Hematopoietic multipotent progenitor cell treated with erythropoietin and hydrocortisone succinate and interleukin-3 and kit ligand, for 8 days (in vitro differentiated cells): Measurements from ENCODE around the gene TRUB2.
A peak's percentile ranks its signal among the peaks of the same experiment; 100 is the strongest.
"Not testable (repeated sequence)": the region's sequence is repeated elsewhere in the genome, so short reads cannot be mapped to it uniquely, and the experiment has no call there.

ENCODE experiments used
- DNase-seq: peaks from one replicate; pipeline ENCODE4 v3.0.0-alpha.2; 2015

The TRUB2 gene

GRCh38 chr9:128340691-128341434 lies 18.6 kb upstream of the TRUB2 start:
- no peak for DNase-seq

DNA sequence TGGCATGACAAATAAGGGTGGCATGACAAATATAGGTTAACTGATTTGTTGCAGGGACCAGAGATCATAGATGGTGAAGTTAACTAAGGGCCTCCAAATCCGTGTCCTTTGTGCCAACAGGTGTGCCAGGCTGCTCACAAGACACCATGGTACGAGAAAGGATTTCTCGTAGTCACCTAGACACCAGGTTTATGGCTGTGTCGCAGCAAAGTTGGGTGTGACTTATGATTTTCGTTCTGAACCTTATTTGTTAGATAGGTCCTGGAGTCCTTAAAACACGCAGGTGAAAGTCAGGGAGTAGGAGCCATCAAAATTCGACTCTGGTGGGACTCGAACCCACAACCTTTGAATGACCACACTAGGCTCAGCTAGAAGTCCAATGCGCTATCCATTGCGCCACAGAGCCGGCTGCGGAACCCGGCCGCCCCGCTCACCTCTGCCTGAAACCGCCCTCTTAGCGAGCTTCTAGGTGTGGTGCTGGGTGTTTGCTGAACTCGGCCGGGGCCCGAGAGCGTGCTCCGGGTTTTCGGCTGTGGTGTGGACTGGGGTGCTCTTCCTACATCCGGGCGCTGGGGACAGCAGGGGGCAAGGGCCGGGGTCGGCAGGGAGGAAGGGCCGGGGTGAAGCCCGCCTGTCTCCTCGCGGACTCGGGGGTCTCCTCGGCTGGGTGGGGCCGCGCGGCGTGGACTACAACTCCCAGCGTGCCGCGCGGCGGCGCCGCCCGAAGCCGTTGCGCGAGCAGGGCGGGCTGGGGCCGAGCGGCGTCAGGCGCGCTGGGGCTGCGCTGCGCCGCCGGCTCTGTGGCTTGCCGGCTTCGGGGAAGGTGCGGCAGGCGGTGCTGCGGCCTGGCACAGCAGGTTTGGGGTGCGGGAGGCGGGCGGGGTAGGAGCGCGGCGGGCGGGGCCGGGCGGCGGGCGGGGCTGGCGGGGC lies 17.8 kb upstream of the TRUB2 start, which contains the start of gene SLC27A4:
SLC27A4 (plus strand) TSS at position 767 of the 930 bp plus-strand sequence. CDS start 2,606 bp downstream, outside the sequence.
- peak; percentile 83 for DNase-seq

- not testable (repeated sequence) for DNase-seq
Observed at GRCh38 chr9:128338852-128339614, 16.8 kb upstream of the TRUB2 start.

DNA sequence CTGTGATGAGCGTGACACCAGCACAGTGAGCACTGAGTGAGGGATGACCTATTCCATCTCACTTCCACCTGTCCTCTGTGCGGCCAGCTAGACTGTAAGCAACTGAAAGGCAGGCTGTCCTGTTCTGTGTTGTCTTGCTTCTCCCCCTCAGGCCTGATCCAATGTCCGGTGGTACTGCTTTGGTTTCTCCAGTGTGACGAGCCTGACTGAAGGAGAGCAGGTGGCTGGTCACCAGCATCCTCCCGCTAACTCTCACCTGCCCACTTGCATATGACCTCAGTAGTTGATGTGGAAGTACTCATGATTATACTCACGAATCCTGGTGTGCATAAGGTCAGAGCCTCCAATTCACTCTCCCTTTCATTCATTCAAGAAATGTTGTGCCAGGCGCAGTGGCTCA lies 15.7 kb upstream of the TRUB2 start:
- no peak for DNase-seq

GRCh38 chr9:128335914-128336313 lies 13.7 kb upstream of the TRUB2 start:
- no peak for DNase-seq

DNA sequence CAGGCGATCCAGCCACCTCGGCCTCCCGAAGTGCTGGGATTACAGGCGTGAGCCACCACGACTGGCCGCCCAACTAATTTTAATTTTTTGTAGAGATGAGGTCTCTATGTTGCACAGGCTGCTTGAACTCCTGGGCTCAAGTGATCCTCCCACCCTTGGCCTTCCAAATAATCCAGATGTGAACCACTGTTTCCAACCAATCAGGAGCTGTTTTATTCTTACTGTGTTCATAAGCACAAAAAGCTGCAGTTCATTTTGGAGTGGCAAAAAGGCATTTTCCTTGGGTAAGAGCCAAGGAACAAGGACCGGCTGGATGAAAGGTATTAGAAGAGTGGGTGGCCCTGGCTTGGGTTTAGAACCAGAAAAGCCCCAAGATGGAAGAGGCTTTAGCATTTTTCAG lies 12.9 kb upstream of the TRUB2 start:
- no peak for DNase-seq

DNA sequence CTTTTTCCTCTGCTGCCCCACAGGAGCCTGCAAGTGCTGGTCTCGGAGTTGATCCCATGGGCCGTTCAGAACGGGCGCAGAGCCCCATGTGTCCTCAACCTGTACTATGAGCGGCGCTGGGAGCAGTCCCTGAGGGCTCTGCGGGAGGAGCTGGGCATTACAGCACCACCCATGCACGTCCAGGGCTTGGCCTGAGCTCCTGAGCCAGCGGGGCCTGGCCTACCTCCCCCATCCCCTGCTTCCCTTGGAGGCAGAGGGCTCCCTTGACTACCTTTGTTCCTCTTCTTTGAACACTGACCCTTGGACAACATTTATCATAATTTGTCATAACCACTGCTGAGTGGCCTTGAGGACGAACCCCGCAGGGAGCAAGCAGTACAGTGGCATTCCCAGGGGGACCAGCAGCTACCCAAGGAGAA lies 11.2 kb upstream of the TRUB2 start:
- DNase-seq: no peak

- no peak for DNase-seq
Observed at GRCh38 chr9:128325629-128326028, 3.4 kb upstream of the TRUB2 start.

DNA sequence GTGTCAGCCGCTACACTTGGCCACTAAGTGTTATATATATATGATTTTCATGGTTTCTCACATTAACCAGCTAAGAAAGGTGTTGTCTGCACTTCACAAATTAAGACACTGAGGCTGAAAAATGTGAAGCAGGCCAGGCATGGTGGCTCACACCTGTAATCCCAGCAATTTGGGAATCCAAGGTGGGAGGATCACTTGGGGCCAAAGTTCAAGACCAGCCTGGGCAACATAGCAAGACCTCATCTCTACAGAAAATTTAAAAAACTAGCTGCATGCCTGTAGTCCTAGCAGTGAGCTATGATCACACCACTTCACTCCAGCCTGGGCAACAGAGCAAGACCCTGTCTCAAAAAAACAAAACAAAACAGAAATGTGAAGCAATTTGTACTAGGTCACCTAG lies 2.2 kb upstream of the TRUB2 start:
- no peak for DNase-seq

GRCh38 chr9:128323791-128324190 lies 1.5 kb upstream of the TRUB2 start:
- DNase-seq: no peak

DNA sequence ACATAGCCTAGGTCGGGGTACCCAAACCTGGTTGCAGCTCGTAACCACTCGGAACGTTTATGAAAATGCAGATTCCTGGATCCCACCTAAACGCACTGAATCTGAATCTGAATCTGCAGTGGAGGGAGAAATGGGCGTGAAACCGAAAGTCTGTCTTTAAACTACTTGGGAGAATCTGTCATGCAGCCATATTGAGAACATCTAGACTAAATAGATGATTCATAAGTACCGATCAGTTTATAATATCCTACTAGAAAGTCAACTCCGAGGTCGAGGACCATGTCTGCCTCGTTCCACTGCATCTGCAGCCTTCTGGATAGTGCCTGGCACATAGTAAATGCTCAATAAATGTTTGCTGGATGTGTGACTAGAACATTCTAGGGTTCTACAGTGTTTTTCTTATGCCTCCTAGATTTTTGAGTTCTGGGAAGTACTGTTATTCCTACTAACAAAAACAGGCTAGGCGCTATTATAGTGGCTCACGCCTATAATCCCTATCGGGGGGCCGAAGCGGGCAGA lies 1.0 kb upstream of the TRUB2 start:
- DNase-seq: peak; percentile 10

GRCh38 chr9:128321879-128322403 lies 306 bp downstream of the TRUB2 start:
- no peak for DNase-seq

DNA sequence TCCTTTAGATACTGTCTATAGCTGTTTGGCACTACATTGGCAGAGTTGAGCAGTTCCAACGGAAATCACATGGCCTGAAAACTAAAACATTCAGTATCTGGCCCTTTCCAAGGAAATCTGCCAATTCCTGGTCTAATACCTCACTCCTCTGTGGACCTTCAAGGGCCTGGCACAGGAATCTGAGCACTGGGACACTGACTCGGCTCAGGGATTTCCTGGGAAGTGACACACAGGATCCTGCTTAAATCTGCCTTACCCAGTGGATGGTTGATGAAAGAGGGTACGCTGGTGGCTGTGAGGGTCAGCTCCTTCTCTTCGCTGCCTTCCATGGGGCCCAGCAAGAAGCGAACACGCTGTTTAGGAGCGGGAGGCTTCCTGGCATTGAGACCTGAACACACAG lies 904 bp downstream of the TRUB2 start:
- DNase-seq: no peak

DNA sequence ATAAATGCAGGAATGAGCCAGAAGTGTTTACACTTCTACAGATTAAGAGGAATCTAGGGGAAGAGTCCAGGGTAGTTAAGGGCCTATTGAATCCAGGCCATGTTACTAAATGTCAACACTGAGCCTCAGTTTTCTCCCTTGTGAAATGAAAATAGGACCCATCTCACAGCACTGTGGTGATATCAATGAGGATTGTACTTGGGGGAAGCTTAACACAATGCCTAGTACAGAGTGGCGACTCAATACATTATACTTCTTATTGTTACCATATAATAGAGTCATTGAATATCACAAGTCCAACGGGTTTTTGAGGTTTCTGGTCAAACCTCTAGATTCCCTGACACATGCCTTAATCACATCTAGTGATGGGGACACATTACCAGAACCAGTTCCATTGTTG lies 4.6 kb downstream of the TRUB2 start:
- no peak for DNase-seq

DNA sequence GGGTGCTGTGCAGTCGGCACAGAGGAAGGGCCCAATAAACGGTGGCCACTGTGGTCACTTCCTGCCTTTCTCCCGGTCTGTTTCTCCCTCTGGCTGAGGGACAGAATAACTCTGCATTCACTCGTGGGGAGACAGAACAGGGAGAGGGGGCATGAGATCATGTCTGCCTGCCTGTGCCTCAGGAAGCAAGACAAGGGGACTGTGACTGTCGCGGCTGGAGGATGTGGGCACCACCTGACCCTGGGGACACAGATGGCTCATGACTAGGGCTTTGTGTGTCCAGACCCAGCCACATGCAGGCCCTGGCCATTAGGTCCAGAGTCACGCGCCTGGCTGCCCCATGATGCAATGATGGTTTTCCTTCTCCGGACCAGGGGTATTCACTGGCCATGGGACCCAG lies 5.8 kb downstream of the TRUB2 start:
- DNase-seq: no peak

DNA sequence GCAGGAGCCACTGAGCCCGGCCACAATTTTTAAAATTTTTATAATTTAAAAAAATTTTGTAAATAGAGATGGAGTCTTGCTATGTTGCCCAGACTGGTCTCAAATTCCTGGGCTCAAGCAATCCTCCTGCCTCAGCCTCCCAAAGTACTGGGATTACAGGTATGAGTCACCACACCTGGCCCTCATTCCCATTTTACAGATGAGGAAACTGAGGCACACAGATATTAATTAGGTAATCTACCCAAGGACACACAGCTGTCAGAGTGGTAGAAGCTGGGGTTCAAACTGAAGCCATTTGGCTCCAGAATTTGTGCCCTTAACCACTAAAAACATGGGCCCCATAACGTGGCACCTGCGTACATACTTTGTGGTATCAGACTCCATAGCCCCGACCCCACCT lies 7.5 kb downstream of the TRUB2 start:
- no peak for DNase-seq

DNA sequence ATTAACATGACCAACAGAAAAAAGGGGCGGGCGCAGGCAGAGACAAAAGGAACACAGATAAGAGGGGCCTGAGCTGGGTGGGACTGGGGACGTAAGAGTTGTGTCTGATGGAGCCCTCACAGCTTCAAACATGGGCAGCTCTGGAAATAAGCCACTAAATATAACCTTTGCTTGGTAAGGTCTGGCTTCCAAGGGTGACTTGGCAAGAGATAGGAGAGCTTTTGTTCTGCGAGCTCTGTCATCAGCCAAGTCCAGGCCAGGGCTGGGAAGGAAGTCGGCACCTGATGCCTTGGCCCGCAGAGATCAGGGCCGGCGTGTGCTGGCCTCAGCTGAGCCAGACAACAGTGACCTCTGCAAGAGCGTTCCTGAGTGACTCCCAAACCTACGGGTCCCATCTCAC lies 11.8 kb downstream of the TRUB2 start:
- peak; percentile 30 for DNase-seq

DNA sequence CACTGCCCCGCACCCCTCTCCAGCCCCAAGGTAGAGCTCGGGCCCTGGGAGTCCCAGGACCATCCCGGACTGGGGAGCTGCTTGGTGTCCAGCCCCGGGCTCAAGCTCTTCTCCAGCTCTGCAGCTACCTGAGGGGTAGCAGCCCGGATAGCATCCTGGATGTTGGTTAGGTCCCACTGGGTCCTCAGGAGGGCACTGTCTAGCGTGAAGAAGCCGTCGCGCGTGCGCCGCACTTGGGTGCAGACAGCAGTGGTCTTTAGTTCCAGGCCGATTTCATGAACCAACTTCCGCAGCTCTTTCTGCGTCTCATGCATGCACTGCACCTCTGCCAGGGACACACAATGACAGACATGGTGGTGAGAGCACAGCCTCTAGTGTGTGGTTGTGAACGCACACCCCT lies 12.7 kb downstream of the TRUB2 start:
- DNase-seq: no peak

- no peak for DNase-seq
Observed at GRCh38 chr9:128304971-128305288, 17.3 kb downstream of the TRUB2 start.

DNA sequence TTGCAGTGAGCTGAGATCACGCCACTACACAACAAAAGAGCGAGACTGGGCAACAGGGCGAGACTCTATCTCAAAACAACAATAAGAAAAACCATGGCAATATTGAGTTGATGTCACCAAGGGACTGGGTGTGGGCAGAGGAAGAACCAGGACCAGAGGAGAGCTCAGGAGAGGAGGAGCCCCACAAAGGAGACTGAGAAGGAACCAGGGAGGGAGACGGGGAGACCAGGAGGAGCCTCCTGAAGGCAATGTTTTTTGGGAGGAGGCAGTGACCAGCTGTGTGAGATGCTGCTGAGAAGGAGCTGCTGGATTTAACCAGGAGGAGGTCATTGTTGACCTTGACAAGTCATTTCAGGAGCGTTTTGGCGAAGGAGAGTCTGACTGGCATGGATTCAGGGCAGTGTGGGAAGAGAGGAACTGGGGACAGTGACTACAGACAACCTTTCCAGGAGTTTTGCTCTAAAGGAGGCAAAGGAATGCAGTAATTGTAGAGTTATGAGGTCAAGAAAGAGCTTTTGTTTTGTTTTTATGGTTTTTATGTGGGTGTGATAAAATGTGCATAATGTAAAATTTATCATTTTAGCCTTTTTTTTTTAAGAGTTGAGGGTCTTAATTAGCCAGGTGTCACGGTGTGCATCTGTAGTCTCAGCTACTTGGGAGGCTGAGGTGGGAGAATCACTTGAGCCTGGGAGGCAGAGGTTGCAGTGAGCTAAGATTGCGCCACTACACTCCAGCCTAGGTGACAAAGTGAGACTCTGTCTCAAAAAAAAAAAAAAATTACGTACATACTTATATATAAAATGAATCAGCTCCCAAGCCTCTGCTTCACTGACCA lies 17.9 kb downstream of the TRUB2 start:
- DNase-seq: no peak

DNA sequence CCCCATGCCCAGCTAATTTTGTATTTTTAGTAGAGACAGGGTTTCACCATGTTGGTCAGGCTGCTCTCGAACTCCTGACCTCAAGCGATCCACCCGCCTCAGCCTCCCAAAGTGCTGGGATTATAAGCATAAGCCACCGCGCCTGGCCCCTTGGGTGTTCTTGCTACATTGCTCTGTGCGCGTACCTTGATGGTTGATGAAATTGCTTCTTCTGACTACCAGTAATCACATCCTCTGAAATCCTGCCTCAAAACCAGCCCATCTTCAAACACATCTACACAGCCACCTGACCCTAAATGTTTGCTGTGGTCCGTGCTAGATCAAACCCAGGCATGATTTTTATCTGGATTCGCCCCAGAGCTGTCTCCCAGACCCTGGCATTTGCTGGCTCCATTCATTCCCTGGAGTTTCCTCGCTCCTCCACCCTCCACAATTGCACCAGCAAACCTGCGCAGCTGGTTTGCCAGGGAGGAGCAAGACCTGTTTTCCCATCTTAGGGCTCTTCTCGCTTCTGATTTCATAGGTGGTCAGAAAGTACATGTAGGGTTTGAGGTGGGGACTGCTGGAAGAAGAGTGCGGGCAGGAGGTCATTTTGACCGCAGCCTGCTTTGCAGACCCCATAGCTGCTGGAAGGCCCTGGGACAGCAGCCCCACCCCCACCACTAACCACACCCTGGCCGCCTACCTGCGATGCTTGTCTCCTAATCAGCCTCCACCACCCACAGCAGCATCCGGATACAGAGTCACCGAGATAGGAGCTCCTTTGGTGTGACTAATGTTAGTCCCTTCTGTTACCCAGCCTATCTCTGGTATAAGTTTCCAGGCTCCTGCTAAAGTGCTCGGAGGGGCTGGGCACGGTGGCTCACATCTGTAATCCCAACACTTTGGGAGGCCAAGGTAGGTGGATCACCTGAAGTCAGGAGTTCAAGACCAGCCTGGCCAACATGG lies 23.4 kb downstream of the TRUB2 start:
- no peak for DNase-seq
